Central memory CD4-positive, alpha-beta T cell (primary cell): ENCODE data around the gene SSB.
"Not testable (repeated sequence)": the region's sequence is repeated elsewhere in the genome, so short reads cannot be mapped to it uniquely, and the experiment has no call there.

Source experiments
- DNase-seq: peaks from one replicate; pipeline ENCODE4 v3.0.0; 2022

SSB gene

DNA sequence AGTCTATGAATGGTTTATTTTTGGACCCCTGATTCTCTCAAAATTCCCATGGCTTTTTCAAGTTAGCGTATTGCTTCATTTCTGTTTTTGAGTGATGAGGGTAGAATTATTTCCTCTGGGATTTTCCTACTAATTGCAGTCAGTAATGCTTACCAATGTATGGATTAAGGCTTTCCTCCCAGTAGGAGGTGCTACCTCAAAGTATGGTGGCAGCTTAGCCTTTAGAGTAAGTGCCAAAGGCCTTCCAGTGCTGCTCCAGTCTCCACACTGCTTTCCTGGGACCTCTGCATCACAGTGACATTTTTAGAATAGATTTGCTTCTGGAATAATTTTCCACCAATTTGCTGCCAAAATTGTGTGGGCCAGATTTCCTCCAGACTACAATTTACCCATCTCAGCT lies 16.2 kb upstream of the SSB start:
- DNase-seq = no peak

- DNase-seq = no peak
Measured at GRCh38 chr2:169790581-169790980, 8.1 kb upstream of the SSB start.

GRCh38 chr2:169795181-169795580 lies 3.5 kb upstream of the SSB start:
- DNase-seq = no peak

- no peak for DNase-seq
Measured at GRCh38 chr2:169796441-169796840, 2.2 kb upstream of the SSB start.

- DNase-seq = no peak
Measured at GRCh38 chr2:169797601-169798000, 1.1 kb upstream of the SSB start.

DNA sequence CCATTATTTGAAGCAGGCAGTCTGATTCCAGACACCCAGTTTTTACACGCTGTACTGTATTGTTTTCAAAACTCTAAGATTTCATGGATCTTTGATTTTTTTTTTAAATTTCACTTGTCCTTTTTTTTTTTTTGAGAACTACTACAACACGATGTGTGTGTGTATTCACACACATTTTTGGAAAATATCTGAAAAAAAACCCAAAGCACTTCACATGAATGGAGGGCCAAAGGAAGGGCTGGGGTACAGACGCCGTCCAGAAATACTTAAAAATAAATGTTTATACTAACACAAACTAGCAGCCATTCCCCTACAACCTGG lies 314 bp upstream of the SSB start:
- no peak for DNase-seq

GRCh38 chr2:169803480-169803879 lies 4.8 kb downstream of the SSB start:
- no peak for DNase-seq

- no peak for DNase-seq
Measured at GRCh38 chr2:169806586-169806985, 7.9 kb downstream of the SSB start.

DNA sequence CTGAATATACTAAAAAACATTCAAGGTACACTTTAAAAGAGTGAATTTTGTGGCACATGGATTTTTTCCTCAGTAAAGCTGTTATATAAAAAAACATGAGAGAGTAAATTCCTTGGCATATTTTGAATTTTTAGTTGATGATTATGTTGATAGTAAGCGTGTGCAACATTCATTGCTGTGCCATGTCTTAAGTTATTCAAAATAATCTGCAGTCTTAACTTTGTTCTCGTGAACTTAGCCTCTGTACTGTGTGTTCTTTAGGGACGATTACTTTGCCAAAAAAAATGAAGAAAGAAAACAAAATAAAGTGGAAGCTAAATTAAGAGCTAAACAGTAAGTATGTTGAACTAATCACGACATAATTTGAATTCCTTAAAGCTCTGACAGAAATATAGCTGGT lies 9.6 kb downstream of the SSB start:
- no peak for DNase-seq

GRCh38 chr2:169815849-169816248 lies 17.2 kb downstream of the SSB start:
- no peak for DNase-seq

GRCh38 chr2:169816961-169817360 lies 18.3 kb downstream of the SSB start:
- DNase-seq = not testable (repeated sequence)

DNA sequence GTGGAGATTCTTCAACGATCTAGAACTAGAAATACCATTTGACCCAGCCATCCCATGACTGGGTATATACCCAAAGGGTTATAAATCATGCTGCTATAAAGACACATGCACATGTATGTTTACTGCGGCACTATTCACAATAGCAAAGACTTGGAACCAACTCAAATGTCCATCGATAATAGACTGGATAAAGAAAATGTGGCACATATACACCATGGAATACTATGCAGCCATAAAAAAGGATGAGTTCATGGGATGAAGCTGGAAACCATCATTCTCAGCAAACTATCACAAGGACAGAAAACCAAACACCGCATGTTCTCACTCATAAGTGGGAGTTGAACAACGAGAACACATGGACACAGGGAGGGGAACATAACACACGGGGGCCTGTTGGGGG lies 18.7 kb downstream of the SSB start:
- DNase-seq = not testable (repeated sequence)

- DNase-seq = no peak
Measured at GRCh38 chr2:169818241-169818640, 19.6 kb downstream of the SSB start.

- no peak for DNase-seq
Measured at GRCh38 chr2:169819106-169819505, 20.4 kb downstream of the SSB start.

DNA sequence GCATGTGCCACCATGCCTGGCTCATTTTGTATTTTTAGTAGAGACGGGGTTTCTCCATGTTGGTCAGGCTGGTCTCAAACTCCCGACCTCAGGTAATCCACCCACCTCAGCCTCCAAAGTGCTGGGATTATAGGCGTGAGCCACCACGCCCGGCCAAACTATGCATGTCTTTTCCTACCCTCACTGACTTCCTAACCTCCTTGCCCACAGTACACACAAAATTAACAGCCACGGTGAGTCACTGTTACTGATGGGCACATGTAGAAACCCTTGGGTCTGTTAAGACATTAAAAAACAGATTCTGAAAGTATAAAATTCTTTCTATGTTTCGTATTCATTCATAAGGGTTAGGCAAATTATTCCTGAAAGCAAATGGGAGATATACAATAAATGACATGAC lies 21.4 kb downstream of the SSB start:
- DNase-seq = not testable (repeated sequence)

DNA sequence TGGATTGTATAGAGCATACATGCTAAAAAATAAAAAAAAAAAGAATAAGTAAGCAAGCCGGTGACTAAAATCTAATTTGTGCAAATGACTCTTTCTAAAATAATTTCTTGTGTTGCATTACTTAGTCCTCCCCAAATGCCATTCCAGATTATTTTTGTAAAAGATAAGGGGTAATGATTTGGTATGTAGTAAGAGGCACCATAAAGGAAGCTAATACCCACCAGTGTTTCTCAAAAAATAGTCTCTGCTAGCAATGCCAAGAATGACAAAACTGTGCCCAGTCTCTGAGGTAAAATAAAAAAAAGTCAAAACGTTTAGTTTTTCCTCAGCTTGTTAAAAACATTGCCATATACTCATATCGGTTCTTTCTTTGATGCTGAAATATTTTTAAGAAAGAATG lies 23.4 kb downstream of the SSB start:
- DNase-seq = no peak

DNA sequence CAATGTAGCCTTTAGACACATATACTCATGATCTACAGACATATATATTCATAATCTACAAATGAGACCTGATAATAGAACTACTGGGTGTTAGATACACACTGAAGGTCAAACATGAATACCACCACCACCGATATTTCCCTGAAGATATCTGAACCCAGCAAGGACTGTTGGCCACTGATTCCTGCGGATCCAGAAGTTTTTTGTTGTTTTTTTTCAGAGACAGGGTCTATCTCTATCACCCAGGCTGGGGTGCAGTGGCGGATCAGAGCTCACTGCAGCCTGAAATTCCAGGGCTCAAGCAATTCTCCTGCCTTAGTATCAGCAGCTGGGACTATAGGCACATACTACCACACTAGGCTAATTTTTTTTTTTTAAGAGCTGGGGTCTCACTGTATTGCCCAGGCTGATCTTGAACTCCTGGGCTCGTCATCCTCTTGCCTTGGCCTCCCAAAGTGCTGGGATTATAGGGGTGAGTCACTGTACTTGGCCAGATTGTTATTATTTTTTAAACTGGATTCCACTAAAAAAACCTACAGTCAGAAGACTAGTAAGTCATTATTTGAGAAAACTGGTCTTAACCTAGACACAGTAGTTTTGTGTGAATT lies 24.2 kb downstream of the SSB start:
- no peak for DNase-seq

DNA sequence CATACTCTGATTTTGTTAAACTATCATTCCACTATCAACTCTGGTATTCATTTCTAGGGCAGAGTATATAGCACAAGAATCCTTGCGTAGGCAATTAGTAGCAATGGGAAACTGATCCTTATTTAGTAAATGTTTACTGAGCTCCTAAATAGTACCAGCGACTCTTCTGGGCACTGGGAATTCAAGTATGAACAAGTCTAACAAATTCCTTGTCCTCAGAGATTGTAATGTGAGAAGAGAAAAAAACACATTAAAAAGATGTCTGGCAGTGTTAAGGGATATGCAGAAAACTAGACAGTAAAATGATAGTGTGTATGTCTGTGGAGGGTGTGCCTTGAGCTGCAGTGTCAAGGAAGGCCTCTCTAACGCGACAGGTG lies 25.3 kb downstream of the SSB start:
- no peak for DNase-seq

- peak; percentile 69 for DNase-seq
Measured at GRCh38 chr2:169824373-169825333, 26.0 kb downstream of the SSB start, which contains the start of gene METTL5. METTL5 (minus strand) TSS chr2:169824905; CDS start chr2:169824597, 308 bp downstream.

GRCh38 chr2:169827272-169828140 lies 28.8 kb downstream of the SSB start, which contains the start of gene UBR3:
UBR3 (plus strand) TSS chr2:169827454; CDS start chr2:169827508, 54 bp downstream.
- DNase-seq = peak; percentile 87

DNA sequence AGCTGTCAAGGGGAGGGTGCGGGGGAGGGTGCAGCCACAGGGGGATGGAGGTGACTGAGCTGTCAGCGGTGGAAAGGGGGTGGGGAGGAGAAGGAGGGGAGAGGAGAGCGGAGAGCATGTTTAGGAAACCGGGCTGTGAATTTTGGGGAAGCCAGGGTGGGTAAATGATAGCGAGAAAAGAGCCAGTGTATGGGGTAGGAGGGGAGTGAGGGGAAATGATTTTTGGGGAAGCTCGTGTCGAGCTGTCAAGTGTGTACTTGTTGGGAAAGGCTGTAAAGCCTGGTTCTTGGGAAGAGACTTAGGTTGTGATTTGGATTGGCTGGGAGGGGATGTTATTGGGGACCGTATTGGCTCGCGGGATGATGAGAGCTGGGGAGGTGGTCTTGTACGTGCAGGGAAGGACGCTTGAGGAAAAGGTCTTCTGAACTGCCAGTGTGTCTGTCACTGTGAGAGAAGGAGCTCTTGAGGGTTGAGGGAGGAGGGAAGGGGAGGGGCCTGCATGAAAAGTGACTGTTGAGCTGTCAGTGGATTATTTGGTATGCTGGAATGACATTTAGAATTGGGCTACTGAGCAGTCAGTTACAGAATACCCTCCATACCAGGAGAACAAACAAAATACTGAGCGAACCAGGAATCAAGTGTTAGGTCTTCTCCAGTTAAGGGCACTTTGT lies 29.6 kb downstream of the SSB start:
- peak; percentile 35 for DNase-seq

DNA sequence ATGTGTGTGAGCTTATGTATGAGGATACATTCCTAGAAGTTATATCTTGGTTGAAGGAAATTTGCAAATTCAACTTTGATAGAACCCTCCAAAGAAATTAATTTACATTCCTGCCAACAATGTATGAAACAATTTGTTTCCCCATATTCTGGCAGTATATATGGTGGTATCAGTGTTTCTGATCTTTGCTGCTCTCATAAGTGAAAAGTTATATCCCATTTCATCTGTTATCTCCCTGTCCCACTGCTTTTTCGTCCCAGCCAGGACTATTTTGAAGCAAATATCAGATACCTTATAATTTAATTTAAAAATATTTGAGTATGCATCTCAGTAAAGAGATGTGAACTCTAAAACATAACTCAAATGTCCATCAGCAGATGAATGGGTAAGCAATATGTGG lies 35.7 kb downstream of the SSB start:
- no peak for DNase-seq
